ENCODE measurements around the gene GRIP2.
A peak's percentile ranks its signal among the peaks of the same experiment; 100 is the strongest.

GRIP2 gene

GRCh38 chr3:14561051-14561960 is 21.2 kb upstream of the GRIP2 start:
- no peak for DNase-seq

- no peak for DNase-seq
Observed at GRCh38 chr3:14560110-14560509, 20.0 kb upstream of the GRIP2 start.

- DNase-seq: no peak
Observed at GRCh38 chr3:14558029-14558428, 17.9 kb upstream of the GRIP2 start.

- no peak for DNase-seq
Observed at GRCh38 chr3:14555835-14556234, 15.7 kb upstream of the GRIP2 start.

DNA sequence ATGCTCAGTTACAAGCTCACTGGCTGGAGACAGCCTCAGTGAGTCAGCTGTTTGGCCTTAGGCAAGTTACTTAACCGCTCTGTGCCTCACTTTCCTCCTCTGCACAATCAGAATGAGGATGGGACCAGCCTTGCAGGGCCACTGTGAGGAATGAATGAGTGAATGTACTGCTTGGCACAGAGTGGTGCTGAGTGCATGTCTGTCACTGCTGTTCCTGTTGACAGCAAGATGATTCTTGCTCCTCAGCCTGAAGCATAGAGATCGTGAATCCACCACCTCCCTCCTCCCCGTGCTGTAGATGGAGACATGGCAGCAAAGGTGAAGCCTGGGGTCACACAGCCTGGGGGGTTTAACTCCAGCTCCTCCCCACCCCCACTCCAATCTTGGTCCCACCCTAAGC is 14.6 kb upstream of the GRIP2 start:
- no peak for DNase-seq

- DNase-seq: no peak
Observed at GRCh38 chr3:14553871-14554270, 13.7 kb upstream of the GRIP2 start.

DNA sequence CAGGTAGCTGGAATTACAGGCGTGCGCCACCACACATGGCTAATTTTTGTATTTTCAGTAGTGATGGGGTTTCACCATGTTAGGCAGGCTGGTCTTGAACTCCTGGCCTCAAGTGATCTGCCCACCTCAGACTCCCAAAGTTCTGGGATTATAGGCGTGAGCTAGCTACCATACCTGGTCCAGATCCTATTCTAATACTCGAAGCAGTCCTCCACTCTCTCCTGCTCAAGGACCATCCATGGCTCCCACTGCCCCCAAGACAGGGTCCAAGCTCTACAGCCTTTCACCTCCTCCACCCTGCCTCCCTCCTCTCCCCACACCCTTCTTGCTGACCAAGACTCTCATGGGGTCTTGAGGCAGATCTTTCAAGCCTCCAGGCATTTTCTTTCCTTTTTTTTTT is 12.6 kb upstream of the GRIP2 start:
- DNase-seq: no peak

DNA sequence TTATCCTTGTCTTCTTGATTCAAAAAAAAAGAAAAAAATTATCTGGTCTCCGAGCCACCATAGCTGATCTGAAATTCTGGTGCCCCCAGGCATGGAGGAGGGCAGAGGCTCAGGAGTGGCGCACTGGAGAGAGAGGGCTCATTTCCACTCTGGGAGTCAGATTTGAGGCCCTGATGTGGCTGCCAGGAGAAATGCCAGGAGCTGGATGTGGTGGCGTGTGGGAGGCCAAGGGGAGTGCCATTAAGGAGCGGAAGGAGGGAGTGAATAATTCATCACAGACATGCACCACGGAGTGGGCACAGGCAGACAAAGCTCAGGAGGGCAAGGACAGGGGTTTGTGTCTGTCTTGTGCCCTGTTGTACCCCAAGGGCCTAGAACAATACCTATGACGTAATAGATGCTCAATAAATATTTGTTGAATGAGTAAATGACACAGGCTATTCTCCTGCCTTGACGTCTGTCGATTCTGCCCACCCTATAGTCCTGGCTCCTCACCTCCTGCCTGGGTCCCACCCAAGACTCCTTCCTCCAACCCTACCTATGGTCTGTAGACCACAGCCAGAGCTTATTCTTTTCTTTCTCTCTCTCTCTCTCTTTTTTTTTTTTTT is 12.0 kb upstream of the GRIP2 start:
- no peak for DNase-seq

GRCh38 chr3:14550651-14551611 is 10.8 kb upstream of the GRIP2 start:
- DNase-seq: no peak

- DNase-seq: no peak
Observed at GRCh38 chr3:14550181-14550580, 10.0 kb upstream of the GRIP2 start.

- DNase-seq: no peak
Observed at GRCh38 chr3:14549256-14549919, 9.2 kb upstream of the GRIP2 start.

- peak; percentile 31 for DNase-seq
Observed at GRCh38 chr3:14548321-14548729, 8.2 kb upstream of the GRIP2 start.

DNA sequence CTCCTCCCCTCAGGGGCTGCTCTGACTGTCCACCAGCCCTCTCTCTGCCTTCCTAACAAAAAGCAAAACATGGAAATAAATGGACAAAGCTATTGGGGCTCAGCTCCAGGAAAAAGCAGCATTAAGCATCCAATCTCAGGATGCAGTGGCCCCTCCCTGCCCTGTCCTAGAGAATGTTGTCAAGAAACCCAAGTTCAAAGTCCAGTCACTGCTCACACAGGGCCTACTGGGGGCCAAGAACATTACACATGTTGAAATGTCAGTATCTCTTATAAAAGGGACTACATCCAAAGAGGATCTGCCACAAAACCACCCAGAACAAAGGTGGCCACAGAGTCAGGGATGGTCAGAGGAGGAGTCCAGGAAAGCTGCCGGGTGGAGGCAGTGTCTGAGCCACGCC is 7.6 kb upstream of the GRIP2 start:
- no peak for DNase-seq

GRCh38 chr3:14546041-14546440 is 5.9 kb upstream of the GRIP2 start:
- no peak for DNase-seq

DNA sequence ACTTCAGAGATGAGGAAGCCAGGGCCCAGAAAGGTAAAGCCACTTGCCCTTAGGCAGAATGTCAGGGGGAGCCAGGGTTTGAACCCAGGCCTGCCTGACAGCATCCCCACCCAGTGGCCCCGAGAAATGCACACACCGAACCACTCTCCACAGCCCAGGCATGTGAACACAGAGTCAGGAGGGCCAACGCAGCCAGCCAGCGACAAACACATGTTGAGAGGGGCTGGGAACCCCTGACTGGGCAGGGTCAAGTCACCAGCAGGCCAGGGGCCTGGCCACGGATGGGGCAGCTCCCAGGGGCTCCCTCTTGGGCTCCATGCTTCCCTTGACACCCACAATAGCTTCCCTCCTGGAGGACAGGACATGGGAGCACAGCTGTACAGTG is 5.1 kb upstream of the GRIP2 start:
- no peak for DNase-seq

GRCh38 chr3:14544282-14545250 is 4.4 kb upstream of the GRIP2 start:
- DNase-seq: no peak

GRCh38 chr3:14543446-14543845 is 3.3 kb upstream of the GRIP2 start:
- DNase-seq: no peak

- DNase-seq: no peak
Observed at GRCh38 chr3:14542656-14543055, 2.5 kb upstream of the GRIP2 start.

- no peak for DNase-seq
Observed at GRCh38 chr3:14541646-14542045, 1.5 kb upstream of the GRIP2 start.

GRCh38 chr3:14540821-14541385 is 761 bp upstream of the GRIP2 start:
- DNase-seq: no peak

DNA sequence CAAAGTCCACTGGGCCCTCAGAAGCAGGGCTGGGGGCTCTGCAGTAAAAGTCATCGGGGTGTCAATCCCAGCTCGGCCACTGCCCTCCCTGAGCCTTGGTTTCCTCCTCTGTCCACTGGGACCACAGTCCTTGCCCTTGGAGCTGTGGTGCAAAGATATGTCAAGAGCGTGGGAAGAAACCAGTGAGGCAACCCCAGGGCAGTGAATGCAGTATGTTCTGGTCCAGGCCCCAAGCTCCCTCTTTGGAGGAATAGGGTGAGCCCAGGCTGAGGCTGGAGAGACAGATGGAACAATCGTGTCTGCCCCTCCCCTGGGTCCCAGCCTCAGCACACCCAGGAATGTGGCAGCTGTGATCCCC is 779 bp downstream of the GRIP2 start:
- no peak for DNase-seq
